Prostate gland (tissue), 2 donors: ENCODE results near the gene LRRC4B.

Source experiments
- CTCF ChIP-seq, 4 experiments: fragments of 200-600 bp in 2 of 4; fragments of 450-650 bp in 2 of 4; sonication (generic) in 2 of 4; IDR thresholded peaks; 1 replicate in 3 of 4; 2 replicates in 1 of 4; pipeline ENCODE4 v1.5.1; 2016 to 2019; ENCODE audit warnings: antibody characterized with exemption in 4 of 4, mild to moderate bottlenecking in 2 of 4, moderate library complexity in 2 of 4
- POLR2A ChIP-seq: fragments of 450-650 bp; IDR thresholded peaks from one replicate; pipeline ENCODE4 v1.6.1; 2016; ENCODE audit warnings: antibody characterized with exemption, mild to moderate bottlenecking

- TF ChIP-seq POLR2A (no peak), CTCF (IDR thresholded peaks at IDR 0.05) (no peak)
Observed at GRCh38 chr19:50567052-50567841, 988 bp downstream of the LRRC4B start.
